Measurements from ENCODE around the gene LY6G6C. TPM values are rescaled to one million over a fixed set of nuclear protein-coding genes. Genes with fewer than 3 reads are reported as not detected.

LY6G6C gene
- total and polyA plus RNA-seq, 2 experiments from 2014 or later: not detected

DNA sequence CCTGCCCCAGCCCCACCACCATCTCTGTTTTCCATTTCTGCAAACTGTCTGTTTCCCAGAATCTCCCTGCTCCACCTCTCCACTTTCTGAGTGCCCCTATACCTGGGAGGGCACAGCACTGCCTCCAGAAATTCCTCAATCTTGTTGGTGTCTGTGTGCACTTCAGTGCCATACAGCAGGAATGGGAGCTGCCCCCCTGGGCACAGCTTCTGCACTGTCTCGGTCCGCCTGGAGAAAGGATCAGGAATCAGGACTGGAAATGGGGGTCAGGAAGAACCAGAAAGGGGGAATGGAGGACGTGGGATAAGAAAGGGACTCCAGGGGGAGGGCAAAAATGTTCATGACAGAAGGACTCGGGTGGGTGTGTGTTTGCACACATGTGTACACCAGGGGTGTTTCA, 12.2 kb upstream of the LY6G6C start:
- Mint-ChIP-seq H3K4me1 (peaks cover 49% of the 10 kb centered on the region), H3K27me3 (ENCODE audit: insufficient read depth, low read depth, poor library complexity) (peaks cover 29% of the 10 kb centered on the region), H3K9me3 (no peaks in the 10 kb centered on the region), H3K27ac (no peak overlapping the region; the same call in 1 of the 2 replicates), H3K36me3 (ENCODE audit: low read depth) (peaks cover 42% of the 10 kb centered on the region), H3K4me3 (peak overlapping the region; percentile 92; the same call in 1 of the 3 replicates)
- H3K27me3 ChIP-seq (ENCODE audit: insufficient read depth): peaks cover 3% of the 10 kb centered on the region; the same call in 1 of the 2 replicates
- peaks cover 29% of the 10 kb centered on the region for H3K36me3 ChIP-seq (ENCODE audit: insufficient read depth)
- no peak overlapping the region for H3K4me2 ChIP-seq
- H3F3A ChIP-seq (replicated peaks; ENCODE audit: low read depth): peaks cover 62% of the 10 kb centered on the region
- H3K4me1 ChIP-seq (ENCODE audit: insufficient read depth): peaks cover 42% of the 10 kb centered on the region
- H3K9me2 ChIP-seq (ENCODE audit: insufficient read depth): no peaks in the 10 kb centered on the region
- DNase-seq (ENCODE audit: low spot score): no peak
- no peak for TF ChIP-seq EZH2phosphoT487 (IDR thresholded peaks at IDR 0.05; ENCODE audit: unreplicated experiment)
- TF ChIP-seq ZNF114 (CRISPR knock-in tag; IDR thresholded peaks at IDR 0.05): no peak
- no peak overlapping the region for H3K27ac ChIP-seq (ENCODE audit: low read depth)
- H3K79me2 ChIP-seq (replicated peaks; ENCODE audit: insufficient read depth): peaks cover 27% of the 10 kb centered on the region
- no peak overlapping the region for H3K4me3 ChIP-seq
- H4K20me1 ChIP-seq (replicated peaks; ENCODE audit: insufficient read depth): peaks cover 11% of the 10 kb centered on the region; the same call in 1 of the 2 replicates
- ATAC-seq: no peak
- no peak overlapping the region for H2AFZ ChIP-seq

DNA sequence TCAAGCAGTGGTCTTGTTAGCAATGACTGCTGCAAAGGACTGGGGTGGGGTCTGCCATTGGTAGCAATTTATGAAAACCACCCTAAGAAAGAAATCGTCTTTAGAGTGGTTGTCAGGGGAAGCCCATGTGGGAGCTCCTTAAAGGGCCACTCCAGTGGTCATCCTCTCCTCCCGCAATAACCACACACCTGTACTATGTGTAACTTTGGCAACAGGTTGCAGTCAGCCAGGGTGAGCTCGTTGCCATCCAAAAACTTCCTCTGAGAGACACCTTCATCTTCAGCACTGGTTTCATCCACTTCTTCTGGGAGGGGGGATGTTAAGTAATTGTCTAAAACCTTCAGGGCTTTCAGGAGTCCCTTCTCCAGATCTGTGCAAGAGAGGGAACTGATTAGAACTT, 10.5 kb upstream of the LY6G6C start:
- H3K4me1 ChIP-seq (ENCODE audit: insufficient read depth): peaks cover 26% of the 10 kb centered on the region

More for the DNA sequence above, 10.5 kb upstream of the LY6G6C start:
- TF ChIP-seq POLR2AphosphoS5 (IDR thresholded peaks at IDR 0.05; ENCODE audit: low read depth) (no peak), EZH2 (IDR thresholded peaks at IDR 0.05; ENCODE audit: low read depth, unreplicated experiment) (no peak), JUNB (IDR thresholded peaks at IDR 0.05; ENCODE audit: unreplicated experiment) (no peak), EZH2phosphoT487 (IDR thresholded peaks at IDR 0.05; ENCODE audit: unreplicated experiment) (no peak), CREB1 (CRISPR knock-in tag; IDR thresholded peaks at IDR 0.05; ENCODE audit: low read depth) (no peak), NANOG (IDR thresholded peaks at IDR 0.05; ENCODE audit: borderline replicate concordance) (no peak), ZNF462 (CRISPR knock-in tag; IDR thresholded peaks at IDR 0.05) (no peak), ZNF114 (CRISPR knock-in tag; IDR thresholded peaks at IDR 0.05) (no peak)
- TF ChIP-seq, protein P1, sequence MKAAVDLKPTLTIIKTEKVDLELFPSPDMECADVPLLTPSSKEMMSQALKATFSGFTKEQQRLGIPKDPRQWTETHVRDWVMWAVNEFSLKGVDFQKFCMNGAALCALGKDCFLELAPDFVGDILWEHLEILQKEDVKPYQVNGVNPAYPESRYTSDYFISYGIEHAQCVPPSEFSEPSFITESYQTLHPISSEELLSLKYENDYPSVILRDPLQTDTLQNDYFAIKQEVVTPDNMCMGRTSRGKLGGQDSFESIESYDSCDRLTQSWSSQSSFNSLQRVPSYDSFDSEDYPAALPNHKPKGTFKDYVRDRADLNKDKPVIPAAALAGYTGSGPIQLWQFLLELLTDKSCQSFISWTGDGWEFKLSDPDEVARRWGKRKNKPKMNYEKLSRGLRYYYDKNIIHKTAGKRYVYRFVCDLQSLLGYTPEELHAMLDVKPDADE (IDR thresholded peaks at IDR 0.05): no peak
- TF ChIP-seq, protein P2, sequence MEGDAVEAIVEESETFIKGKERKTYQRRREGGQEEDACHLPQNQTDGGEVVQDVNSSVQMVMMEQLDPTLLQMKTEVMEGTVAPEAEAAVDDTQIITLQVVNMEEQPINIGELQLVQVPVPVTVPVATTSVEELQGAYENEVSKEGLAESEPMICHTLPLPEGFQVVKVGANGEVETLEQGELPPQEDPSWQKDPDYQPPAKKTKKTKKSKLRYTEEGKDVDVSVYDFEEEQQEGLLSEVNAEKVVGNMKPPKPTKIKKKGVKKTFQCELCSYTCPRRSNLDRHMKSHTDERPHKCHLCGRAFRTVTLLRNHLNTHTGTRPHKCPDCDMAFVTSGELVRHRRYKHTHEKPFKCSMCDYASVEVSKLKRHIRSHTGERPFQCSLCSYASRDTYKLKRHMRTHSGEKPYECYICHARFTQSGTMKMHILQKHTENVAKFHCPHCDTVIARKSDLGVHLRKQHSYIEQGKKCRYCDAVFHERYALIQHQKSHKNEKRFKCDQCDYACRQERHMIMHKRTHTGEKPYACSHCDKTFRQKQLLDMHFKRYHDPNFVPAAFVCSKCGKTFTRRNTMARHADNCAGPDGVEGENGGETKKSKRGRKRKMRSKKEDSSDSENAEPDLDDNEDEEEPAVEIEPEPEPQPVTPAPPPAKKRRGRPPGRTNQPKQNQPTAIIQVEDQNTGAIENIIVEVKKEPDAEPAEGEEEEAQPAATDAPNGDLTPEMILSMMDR (conservative IDR thresholded peaks at IDR 0.05; ENCODE audit: low read depth in 2 of 2): no peak
- peaks cover 8% of the 10 kb centered on the region; the same call in 1 of the 2 replicates for H3K27me3 ChIP-seq (ENCODE audit: insufficient read depth)
- H3K36me3 ChIP-seq (ENCODE audit: insufficient read depth): peaks cover 29% of the 10 kb centered on the region
- H3K27ac Mint-ChIP-seq: no peak overlapping the region
- no peak overlapping the region for H3K4me2 ChIP-seq
- H3K79me2 ChIP-seq (replicated peaks; ENCODE audit: insufficient read depth): peaks cover 27% of the 10 kb centered on the region
- H3K9me2 ChIP-seq (ENCODE audit: insufficient read depth): no peaks in the 10 kb centered on the region
- no peak for ATAC-seq
- H3K9me3 Mint-ChIP-seq: no peaks in the 10 kb centered on the region
- H3F3A ChIP-seq (replicated peaks; ENCODE audit: low read depth): peaks cover 52% of the 10 kb centered on the region
- H2AFZ ChIP-seq: no peak overlapping the region
- peaks cover 51% of the 10 kb centered on the region for H3K36me3 Mint-ChIP-seq (ENCODE audit: low read depth)
- peaks cover 22% of the 10 kb centered on the region for H3K27me3 Mint-ChIP-seq (ENCODE audit: insufficient read depth, low read depth, poor library complexity)
- no peak overlapping the region for H3K27ac ChIP-seq (ENCODE audit: low read depth)
- H4K20me1 ChIP-seq (replicated peaks; ENCODE audit: insufficient read depth): peaks cover 11% of the 10 kb centered on the region; the same call in 1 of the 2 replicates
- H3K4me1 Mint-ChIP-seq: peaks cover 36% of the 10 kb centered on the region
- no peak overlapping the region for H3K4me3 ChIP-seq
- H3K4me3 Mint-ChIP-seq: no peak overlapping the region
- DNase-seq (ENCODE audit: low spot score): no peak
